Loucy (cell line): ENCODE data around the gene MEF2A.

ENCODE experiments used
- H2AFZ ChIP-seq: fragments of 200-600 bp; sonication (generic); 2 replicates; pipeline ENCODE4 v1.6.0; 2016; ENCODE audit warnings: antibody characterized with exemption, mild to moderate bottlenecking, low read length, moderate library complexity
- H3F3A ChIP-seq: fragments of 200-600 bp; 2 replicates; pipeline ENCODE4 v1.6.0; 2016; ENCODE audit warnings: antibody characterized with exemption, low read depth, mild to moderate bottlenecking
- H3K27me3 ChIP-seq: fragments of 200-600 bp; sonication (generic); 2 replicates; pipeline ENCODE4 v1.6.1; 2014; ENCODE audit warnings: low read length, mild to moderate bottlenecking; ENCODE audit not compliant: insufficient read depth, poor library complexity, severe bottlenecking
- H3K36me3 ChIP-seq: fragments of 200-600 bp; sonication (generic); 2 replicates; pipeline ENCODE4 v1.6.1; 2016; ENCODE audit warnings: low read length; ENCODE audit not compliant: insufficient read depth
- H3K4me1 ChIP-seq: fragments of 200-600 bp; sonication (generic); 2 replicates; pipeline ENCODE4 v1.5.1; 2014; ENCODE audit warnings: low read length, mild to moderate bottlenecking; ENCODE audit not compliant: insufficient read depth, poor library complexity, severe bottlenecking
- H3K4me2 ChIP-seq: fragments of 200-600 bp; sonication (generic); 2 replicates; pipeline ENCODE4 v1.6.0; 2014; ENCODE audit warnings: antibody characterized with exemption, low read length, low read depth, mild to moderate bottlenecking; ENCODE audit not compliant: poor library complexity, severe bottlenecking
- H3K4me3 ChIP-seq: fragments of 200-600 bp; sonication (generic); 2 replicates; pipeline ENCODE4 v1.5.1; 2014; ENCODE audit warnings: low read length, mild to moderate bottlenecking, mixed read lengths; ENCODE audit not compliant: poor library complexity, severe bottlenecking
- H3K79me2 ChIP-seq: fragments of 200-600 bp; sonication (generic); 2 replicates; pipeline ENCODE4 v1.6.1; 2014; ENCODE audit warnings: low read length; ENCODE audit not compliant: insufficient read depth
- H3K9ac ChIP-seq: fragments of 200-600 bp; sonication (generic); 2 replicates; pipeline ENCODE4 v1.6.0; 2014; ENCODE audit warnings: mild to moderate bottlenecking, low read depth, low read length, moderate library complexity; ENCODE audit not compliant: poor library complexity, severe bottlenecking
- H3K9me2 ChIP-seq: fragments of 200-600 bp; sonication (generic); replicated peaks from 2 replicates; pipeline ENCODE4 v1.6.1; 2016; ENCODE audit warnings: low read depth, low read length, mixed read lengths
- H3K9me3 ChIP-seq: fragments of 200-600 bp; sonication (generic); 2 replicates; pipeline ENCODE4 v1.6.1; 2014; ENCODE audit warnings: mild to moderate bottlenecking, antibody characterized with exemption, low read length, low read depth; ENCODE audit not compliant: insufficient read depth
- H4K20me1 ChIP-seq: fragments of 200-600 bp; sonication (generic); 2 replicates; pipeline ENCODE4 v1.6.0; 2014; ENCODE audit warnings: antibody characterized with exemption, low read length, mild to moderate bottlenecking; ENCODE audit not compliant: insufficient read depth, poor library complexity, severe bottlenecking
- CTCF ChIP-seq: fragments of 200-600 bp; sonication (generic); conservative IDR thresholded peaks from 2 replicates; pipeline ENCODE4 v1.5.1; 2014; ENCODE audit warnings: mild to moderate bottlenecking, antibody characterized with exemption, low read length
- EZH2phosphoT487 ChIP-seq: fragments of 200-600 bp; IDR thresholded peaks from 2 replicates; pipeline ENCODE4 v1.6.1; 2018; ENCODE audit warnings: antibody characterized with exemption, mild to moderate bottlenecking, moderate library complexity, borderline replicate concordance

Gene MEF2A

DNA sequence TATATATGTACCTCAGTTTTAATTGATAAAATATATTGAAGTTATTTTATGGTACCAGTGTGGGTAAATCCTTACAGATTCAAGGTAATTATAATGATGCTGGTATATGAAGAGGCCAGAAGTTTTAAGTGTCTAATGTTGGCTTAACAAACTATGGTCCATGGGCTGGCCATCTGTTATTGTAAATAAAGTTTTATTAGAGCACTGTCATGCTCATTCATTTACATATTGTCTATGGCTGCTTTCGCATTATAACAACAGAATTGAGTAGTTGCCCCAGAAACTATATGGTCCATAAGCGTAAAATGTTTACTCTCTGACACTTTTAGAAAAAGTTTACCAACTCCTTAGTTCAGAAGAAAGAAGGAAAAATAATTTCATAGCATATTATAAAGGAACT, 67.9 kb downstream of the MEF2A start:
- Histone ChIP-seq H3K27me3 (no peaks in the 10 kb centered on the region), H3K4me1 (peaks cover 20% of the 10 kb centered on the region), H3K9ac (no peak overlapping the region), H3K9me2 (no peaks in the 10 kb centered on the region), H3K36me3 (peaks cover 36% of the 10 kb centered on the region), H2AFZ (no peak overlapping the region), H3K4me3 (no peak overlapping the region), H3F3A (no peaks in the 10 kb centered on the region), H3K4me2 (no peak overlapping the region), H3K9me3 (peaks cover 11% of the 10 kb centered on the region; the same call in 1 of the 2 replicates), H3K79me2 (peaks cover 71% of the 10 kb centered on the region), H4K20me1 (peaks cover 22% of the 10 kb centered on the region)
- no peak for TF ChIP-seq EZH2phosphoT487
- TF ChIP-seq CTCF = no peak

- Histone ChIP-seq H3K36me3 (peaks cover 36% of the 10 kb centered on the region), H3K9me3 (peaks cover 11% of the 10 kb centered on the region; the same call in 1 of the 2 replicates), H4K20me1 (peaks cover 29% of the 10 kb centered on the region), H3K27me3 (no peaks in the 10 kb centered on the region), H3K4me2 (no peak overlapping the region), H2AFZ (no peak overlapping the region), H3F3A (no peaks in the 10 kb centered on the region), H3K4me1 (peaks cover 24% of the 10 kb centered on the region), H3K9me2 (no peaks in the 10 kb centered on the region), H3K4me3 (no peak overlapping the region), H3K79me2 (peaks cover 67% of the 10 kb centered on the region), H3K9ac (no peak overlapping the region)
- TF ChIP-seq CTCF (no peak), EZH2phosphoT487 (no peak)
Observed at GRCh38 chr15:99634576-99634975, 68.8 kb downstream of the MEF2A start.

DNA sequence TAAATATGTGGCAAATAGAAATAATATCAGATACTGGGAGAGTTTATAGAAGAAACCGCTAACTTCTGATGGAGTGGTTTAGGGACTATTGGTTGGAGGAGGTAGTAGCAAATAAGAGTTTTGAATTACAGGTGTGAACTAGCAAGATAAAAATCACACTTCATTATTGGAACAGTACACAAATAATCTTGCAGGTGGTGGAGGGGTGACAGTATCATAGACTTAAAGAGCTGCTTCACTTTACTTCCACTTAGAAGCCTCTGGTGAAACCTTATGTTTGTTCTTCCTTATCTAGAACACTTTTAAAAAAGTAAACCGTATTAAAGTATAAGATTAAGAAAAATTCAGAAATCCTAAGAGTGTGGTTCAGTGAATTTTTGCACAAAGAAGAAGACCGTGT, 69.4 kb downstream of the MEF2A start:
- no peak overlapping the region for H3K4me3 ChIP-seq
- H3K9me2 ChIP-seq = no peaks in the 10 kb centered on the region
- H3K79me2 ChIP-seq = peaks cover 68% of the 10 kb centered on the region
- no peak overlapping the region for H2AFZ ChIP-seq
- no peak overlapping the region for H3K4me2 ChIP-seq
- H4K20me1 ChIP-seq = peaks cover 29% of the 10 kb centered on the region
- H3F3A ChIP-seq = no peaks in the 10 kb centered on the region
- no peaks in the 10 kb centered on the region for H3K27me3 ChIP-seq
- H3K36me3 ChIP-seq = peaks cover 36% of the 10 kb centered on the region
- no peak overlapping the region for H3K9ac ChIP-seq
- peaks cover 11% of the 10 kb centered on the region; the same call in 1 of the 2 replicates for H3K9me3 ChIP-seq
- H3K4me1 ChIP-seq = peaks cover 20% of the 10 kb centered on the region
- TF ChIP-seq CTCF (no peak), EZH2phosphoT487 (no peak)
